Neural crest cell (in vitro differentiated cells): Measurements from ENCODE around the gene PDCD1. TPM values are rescaled to one million over a fixed set of nuclear protein-coding genes. Genes with fewer than 3 reads are reported as not detected.
A peak's percentile ranks its signal among the peaks of the same experiment; 100 is the strongest.

Experiments used
- DNase-seq: peaks from one replicate; pipeline ENCODE4 v3.0.0; 2021; ENCODE audit warnings: low read depth, mixed read lengths, low spot score
- H3K27ac Mint-ChIP-seq: one replicate; pipeline ENCODE4 v1.8.0; 2021; ENCODE audit warnings: mild to moderate bottlenecking, mixed read lengths; ENCODE audit not compliant: unreplicated experiment
- H3K27me3 Mint-ChIP-seq: 2 replicates; pipeline ENCODE4 v1.8.0; 2021; ENCODE audit warnings: low read depth, mild to moderate bottlenecking, mixed read lengths
- H3K36me3 Mint-ChIP-seq: 2 replicates; pipeline ENCODE4 v1.8.0; 2021; ENCODE audit warnings: low read depth, mild to moderate bottlenecking, mixed read lengths
- H3K4me1 Mint-ChIP-seq: 2 replicates; pipeline ENCODE4 v1.8.0; 2021; ENCODE audit warnings: mixed read lengths
- H3K4me3 Mint-ChIP-seq: one replicate; pipeline ENCODE4 v1.8.0; 2021; ENCODE audit warnings: mild to moderate bottlenecking, mixed read lengths
- H3K9me3 Mint-ChIP-seq: 2 replicates; pipeline ENCODE4 v1.8.0; 2021; ENCODE audit warnings: mixed read lengths
- CTCF ChIP-seq: fragments of 200-600 bp; sonication (generic); conservative IDR thresholded peaks from 2 replicates; pipeline ENCODE4 v1.5.0; 2021; ENCODE audit warnings: antibody characterized with exemption, mild to moderate bottlenecking
- total RNA-seq: library from RNA; stranded (reverse); gene quantifications from 2 replicates; pipeline ENCODE4 v1.2.1, GENCODE V29; 2021

The PDCD1 gene
- total RNA-seq, 1 donor from 2014 or later, result not detected

DNA sequence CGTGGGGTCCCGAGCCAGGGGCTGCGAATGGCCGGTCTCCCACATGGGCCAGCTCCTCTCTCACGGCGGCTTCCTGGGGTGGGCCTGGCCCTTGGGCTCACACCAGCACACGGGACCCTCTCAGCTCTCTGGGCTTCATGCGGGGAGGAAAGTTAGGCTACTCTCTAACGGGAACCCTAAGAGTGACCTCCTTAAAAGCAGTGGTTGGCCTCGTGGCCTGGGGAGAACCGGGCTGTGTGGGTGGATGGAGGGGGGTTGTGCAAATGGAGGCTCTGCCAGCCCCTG lies 36.7 kb upstream of the PDCD1 start:
- no peak overlapping the region for H3K4me3 Mint-ChIP-seq
- no peaks in the 10 kb centered on the region for H3K36me3 Mint-ChIP-seq
- no peak for TF ChIP-seq CTCF
- peaks cover 3% of the 10 kb centered on the region for H3K27me3 Mint-ChIP-seq
- DNase-seq, result no peak
- no peak overlapping the region for H3K27ac Mint-ChIP-seq
- H3K9me3 Mint-ChIP-seq, result no peaks in the 10 kb centered on the region
- H3K4me1 Mint-ChIP-seq, result peaks cover 19% of the 10 kb centered on the region

DNA sequence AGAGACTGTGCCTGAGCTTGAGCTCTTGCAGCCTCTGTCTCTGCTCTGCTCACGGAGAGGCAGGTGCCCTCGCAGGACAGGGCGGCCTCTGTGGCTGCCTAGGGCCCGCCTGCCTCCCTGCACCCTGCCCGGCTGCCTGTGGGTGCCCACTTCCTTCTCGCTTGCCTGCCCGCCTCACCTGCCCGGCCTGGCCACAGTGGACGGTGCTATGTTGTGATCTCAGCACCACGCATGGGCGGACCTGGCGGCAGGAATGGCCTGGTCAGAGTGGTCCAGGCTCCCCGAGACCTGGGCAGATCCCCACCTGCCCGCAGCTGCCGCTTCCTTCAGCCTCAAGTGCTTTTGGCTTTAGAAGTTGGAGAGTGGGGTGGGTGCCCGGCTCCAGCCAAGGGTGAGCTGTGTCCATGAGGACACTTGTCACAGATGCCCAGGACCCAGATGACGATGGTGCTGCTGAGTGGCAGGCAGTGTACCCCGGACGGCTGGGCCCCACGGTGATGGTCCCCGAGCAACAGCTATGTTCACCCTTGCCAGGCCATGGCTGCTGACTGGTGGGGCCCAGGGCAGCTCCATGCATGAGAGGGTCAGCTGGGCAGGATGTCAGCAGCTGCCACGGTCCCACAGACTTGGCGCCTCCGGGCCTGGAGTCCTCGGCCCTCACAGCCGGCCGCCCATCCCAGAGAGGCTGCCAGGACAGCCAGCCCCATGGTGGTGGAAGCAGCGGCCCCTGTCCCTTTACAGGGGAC lies 36.2 kb upstream of the PDCD1 start:
- no peak overlapping the region for H3K4me3 Mint-ChIP-seq
- no peak for DNase-seq
- peaks cover 19% of the 10 kb centered on the region for H3K4me1 Mint-ChIP-seq
- peaks cover 3% of the 10 kb centered on the region for H3K27me3 Mint-ChIP-seq
- no peak for TF ChIP-seq CTCF
- H3K36me3 Mint-ChIP-seq, result no peaks in the 10 kb centered on the region
- H3K27ac Mint-ChIP-seq, result no peak overlapping the region
- no peaks in the 10 kb centered on the region for H3K9me3 Mint-ChIP-seq

DNA sequence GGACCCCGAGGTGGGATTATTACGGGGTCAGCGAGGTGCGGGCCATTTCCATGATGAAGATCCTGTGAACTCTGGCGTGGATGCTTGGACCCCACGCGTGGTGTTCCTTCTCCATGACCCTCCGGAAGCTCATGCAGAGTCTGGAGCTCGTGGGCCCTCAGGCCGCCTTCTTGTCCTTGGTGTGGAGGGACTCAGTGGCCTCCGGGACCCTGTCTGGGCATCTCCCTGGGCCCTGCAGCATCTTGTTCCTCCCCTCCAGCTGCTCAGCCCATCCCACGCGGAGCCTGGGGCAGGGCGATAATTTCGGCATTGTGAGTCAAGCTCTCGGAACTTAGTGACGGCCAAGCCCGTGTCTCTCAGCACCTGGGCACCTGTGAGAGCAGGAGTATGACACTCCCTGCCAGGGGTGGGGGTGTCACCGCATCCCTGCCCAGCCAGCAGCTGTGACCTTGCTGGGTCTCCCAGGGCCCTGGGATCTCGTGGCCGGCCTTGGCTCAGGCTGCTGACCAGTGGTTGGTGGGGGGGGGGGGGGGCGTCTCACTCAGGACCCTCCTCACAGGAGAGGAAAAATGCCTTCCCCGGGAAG lies 35.5 kb upstream of the PDCD1 start:
- Mint-ChIP-seq H3K27ac (no peak overlapping the region), H3K4me3 (no peak overlapping the region), H3K27me3 (peaks cover 3% of the 10 kb centered on the region), H3K36me3 (no peaks in the 10 kb centered on the region), H3K4me1 (peaks cover 16% of the 10 kb centered on the region), H3K9me3 (no peaks in the 10 kb centered on the region)
- DNase-seq, result no peak
- no peak for TF ChIP-seq CTCF

GRCh38 chr2:241893265-241893664 lies 34.6 kb upstream of the PDCD1 start:
- Mint-ChIP-seq H3K27me3 (peaks cover 3% of the 10 kb centered on the region), H3K4me3 (no peak overlapping the region), H3K36me3 (peaks cover 2% of the 10 kb centered on the region), H3K27ac (no peak overlapping the region), H3K4me1 (peaks cover 16% of the 10 kb centered on the region), H3K9me3 (no peaks in the 10 kb centered on the region)
- no peak for DNase-seq
- TF ChIP-seq CTCF, result no peak

- TF ChIP-seq CTCF, result no peak
- Mint-ChIP-seq H3K4me1 (peaks cover 20% of the 10 kb centered on the region), H3K9me3 (no peaks in the 10 kb centered on the region), H3K27me3 (peaks cover 3% of the 10 kb centered on the region), H3K27ac (peak overlapping the region; percentile 43), H3K36me3 (peaks cover 5% of the 10 kb centered on the region), H3K4me3 (no peak overlapping the region)
- DNase-seq, result no peak
Observed at GRCh38 chr2:241892299-241893137, 33.8 kb upstream of the PDCD1 start.
